AG09309 (cell line): ENCODE results near the gene ZRANB3.

Experiments used
- DNase-seq: peaks from one replicate; pipeline ENCODE4 v3.0.0-alpha.2; 2010; ENCODE audit warnings: low read depth
- H3K4me3 ChIP-seq: 2 replicates; pipeline ENCODE4 v1.5.1; 2011; ENCODE audit warnings: mild to moderate bottlenecking, low read depth, low read length, moderate library complexity; ENCODE audit not compliant: control insufficient read depth
- CTCF ChIP-seq: IDR thresholded peaks from 2 replicates; pipeline ENCODE4 v1.5.1; 2011; ENCODE audit warnings: mild to moderate bottlenecking, low read depth, low read length, inconsistent platforms; ENCODE audit not compliant: insufficient read depth, control insufficient read depth; ENCODE audit errors: missing control alignments

Gene ZRANB3

GRCh38 chr2:135190799-135191198, 340.2 kb downstream of the ZRANB3 start:
- DNase-seq, result no peak
- TF ChIP-seq CTCF, result no peak
- H3K4me3 ChIP-seq, result no peak overlapping the region

GRCh38 chr2:135189148-135189547, 341.9 kb downstream of the ZRANB3 start:
- no peak overlapping the region for H3K4me3 ChIP-seq
- no peak for DNase-seq
- TF ChIP-seq CTCF, result no peak

- no peak for TF ChIP-seq CTCF
- DNase-seq, result no peak
- H3K4me3 ChIP-seq, result no peak overlapping the region
Measured at GRCh38 chr2:135187270-135187669, 343.7 kb downstream of the ZRANB3 start.

GRCh38 chr2:135186054-135186453, 345.0 kb downstream of the ZRANB3 start:
- DNase-seq, result no peak
- TF ChIP-seq CTCF, result no peak
- no peak overlapping the region for H3K4me3 ChIP-seq

GRCh38 chr2:135183822-135184221, 347.2 kb downstream of the ZRANB3 start:
- no peak overlapping the region for H3K4me3 ChIP-seq
- TF ChIP-seq CTCF, result no peak
- no peak for DNase-seq

GRCh38 chr2:135182601-135183000, 348.4 kb downstream of the ZRANB3 start:
- no peak for DNase-seq
- no peak for TF ChIP-seq CTCF
- no peak overlapping the region for H3K4me3 ChIP-seq

- H3K4me3 ChIP-seq, result no peak overlapping the region
- DNase-seq, result no peak
- TF ChIP-seq CTCF, result no peak
Measured at GRCh38 chr2:135182190-135182589, 348.8 kb downstream of the ZRANB3 start.
